ENCODE data around the gene ADARB2. TPM values are rescaled to one million over a fixed set of nuclear protein-coding genes. Genes with fewer than 3 reads are reported as not detected.

Gene ADARB2
- total and polyA plus RNA-seq, 2 experiments from 2014 or later, result 2.0 to 5.0 TPM

- no peaks in the 10 kb centered on the region for H3K9me3 Mint-ChIP-seq
- Histone ChIP-seq H4K20me1 (replicated peaks; ENCODE audit: insufficient read depth) (no peaks in the 10 kb centered on the region), H3K27me3 (ENCODE audit: insufficient read depth) (no peaks in the 10 kb centered on the region), H3K4me3 (no peak overlapping the region), H3F3A (replicated peaks; ENCODE audit: low read depth) (no peaks in the 10 kb centered on the region), H3K27ac (ENCODE audit: low read depth) (no peak overlapping the region), H3K9me2 (ENCODE audit: insufficient read depth) (0 out of 2 replicates have a peak, but pooled peaks cover 4% of the 10 kb centered on the region), H3K36me3 (ENCODE audit: insufficient read depth) (no peaks in the 10 kb centered on the region), H2AFZ (no peak overlapping the region), H3K79me2 (replicated peaks; ENCODE audit: insufficient read depth) (no peaks in the 10 kb centered on the region), H3K4me2 (no peak overlapping the region), H3K4me1 (ENCODE audit: insufficient read depth) (peaks cover 16% of the 10 kb centered on the region)
- peaks cover 4% of the 10 kb centered on the region for H3K27me3 Mint-ChIP-seq (ENCODE audit: insufficient read depth, low read depth, poor library complexity)
- TF ChIP-seq, protein P1, sequence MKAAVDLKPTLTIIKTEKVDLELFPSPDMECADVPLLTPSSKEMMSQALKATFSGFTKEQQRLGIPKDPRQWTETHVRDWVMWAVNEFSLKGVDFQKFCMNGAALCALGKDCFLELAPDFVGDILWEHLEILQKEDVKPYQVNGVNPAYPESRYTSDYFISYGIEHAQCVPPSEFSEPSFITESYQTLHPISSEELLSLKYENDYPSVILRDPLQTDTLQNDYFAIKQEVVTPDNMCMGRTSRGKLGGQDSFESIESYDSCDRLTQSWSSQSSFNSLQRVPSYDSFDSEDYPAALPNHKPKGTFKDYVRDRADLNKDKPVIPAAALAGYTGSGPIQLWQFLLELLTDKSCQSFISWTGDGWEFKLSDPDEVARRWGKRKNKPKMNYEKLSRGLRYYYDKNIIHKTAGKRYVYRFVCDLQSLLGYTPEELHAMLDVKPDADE (IDR thresholded peaks at IDR 0.05), result no peak
- TF ChIP-seq ZNF331 (CRISPR knock-in tag; IDR thresholded peaks at IDR 0.05; ENCODE audit: low read depth), result no peak
- TF ChIP-seq REST (IDR thresholded peaks at IDR 0.05; ENCODE audit: unreplicated experiment), result no peak
- TF ChIP-seq NANOG (IDR thresholded peaks at IDR 0.05; ENCODE audit: borderline replicate concordance), result no peak
- no peak for TF ChIP-seq EZH2phosphoT487 (IDR thresholded peaks at IDR 0.05; ENCODE audit: unreplicated experiment)
- TF ChIP-seq JUNB (IDR thresholded peaks at IDR 0.05; ENCODE audit: unreplicated experiment), result no peak
- TF ChIP-seq POLR2AphosphoS5 (IDR thresholded peaks at IDR 0.05; ENCODE audit: low read depth), result no peak
- no peak for TF ChIP-seq CREB1 (CRISPR knock-in tag; IDR thresholded peaks at IDR 0.05; ENCODE audit: low read depth)
- TF ChIP-seq EZH2 (IDR thresholded peaks at IDR 0.05; ENCODE audit: low read depth, unreplicated experiment), result no peak
- no peak for TF ChIP-seq ZNF462 (CRISPR knock-in tag; IDR thresholded peaks at IDR 0.05)
- no peak for TF ChIP-seq ZNF114 (CRISPR knock-in tag; IDR thresholded peaks at IDR 0.05)
- TF ChIP-seq, protein P2, sequence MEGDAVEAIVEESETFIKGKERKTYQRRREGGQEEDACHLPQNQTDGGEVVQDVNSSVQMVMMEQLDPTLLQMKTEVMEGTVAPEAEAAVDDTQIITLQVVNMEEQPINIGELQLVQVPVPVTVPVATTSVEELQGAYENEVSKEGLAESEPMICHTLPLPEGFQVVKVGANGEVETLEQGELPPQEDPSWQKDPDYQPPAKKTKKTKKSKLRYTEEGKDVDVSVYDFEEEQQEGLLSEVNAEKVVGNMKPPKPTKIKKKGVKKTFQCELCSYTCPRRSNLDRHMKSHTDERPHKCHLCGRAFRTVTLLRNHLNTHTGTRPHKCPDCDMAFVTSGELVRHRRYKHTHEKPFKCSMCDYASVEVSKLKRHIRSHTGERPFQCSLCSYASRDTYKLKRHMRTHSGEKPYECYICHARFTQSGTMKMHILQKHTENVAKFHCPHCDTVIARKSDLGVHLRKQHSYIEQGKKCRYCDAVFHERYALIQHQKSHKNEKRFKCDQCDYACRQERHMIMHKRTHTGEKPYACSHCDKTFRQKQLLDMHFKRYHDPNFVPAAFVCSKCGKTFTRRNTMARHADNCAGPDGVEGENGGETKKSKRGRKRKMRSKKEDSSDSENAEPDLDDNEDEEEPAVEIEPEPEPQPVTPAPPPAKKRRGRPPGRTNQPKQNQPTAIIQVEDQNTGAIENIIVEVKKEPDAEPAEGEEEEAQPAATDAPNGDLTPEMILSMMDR (conservative IDR thresholded peaks at IDR 0.05; ENCODE audit: low read depth in 2 of 2), result no peak
- no peak for TF ChIP-seq STAT1 (IDR thresholded peaks at IDR 0.05; ENCODE audit: unreplicated experiment)
- H3K36me3 Mint-ChIP-seq (ENCODE audit: low read depth), result no peaks in the 10 kb centered on the region
- DNase-seq (ENCODE audit: low spot score), result no peak
- no peak for ATAC-seq
- H3K4me1 Mint-ChIP-seq, result peaks cover 25% of the 10 kb centered on the region
- no peak overlapping the region for H3K27ac Mint-ChIP-seq
- no peak overlapping the region for H3K4me3 Mint-ChIP-seq
Observed at GRCh38 chr10:1485357-1485756, 252.0 kb downstream of the ADARB2 start.
